ENCODE measurements around the gene APOH. TPM values are rescaled to one million over a fixed set of nuclear protein-coding genes. Genes with fewer than 3 reads are reported as not detected.

The APOH gene
- total RNA-seq, 6 donors from 2014 or later = 1.3 to 14.2 (median 8.4) TPM; not detected in 1

GRCh38 chr17:66272811-66273585 lies 43.8 kb upstream of the APOH start:
- no peak for DNase-seq
- H3K9me3 ChIP-seq = no peaks in the 10 kb centered on the region
- no peaks in the 10 kb centered on the region for H3K27me3 ChIP-seq
- no peak for TF ChIP-seq POLR2A (IDR thresholded peaks at IDR 0.05)
- TF ChIP-seq POLR2AphosphoS5 (IDR thresholded peaks at IDR 0.05) = no peak
- no peak for TF ChIP-seq CTCF (IDR thresholded peaks at IDR 0.05)
- TF ChIP-seq EP300 (IDR thresholded peaks at IDR 0.05) = no peak
- whole genome bisulfite sequencing, 2 donors = 60 to 64% methylated on average over 5 of the region's 5 CpGs
- H3K4me1 ChIP-seq = no peaks in the 10 kb centered on the region
- no peak overlapping the region for H3K27ac ChIP-seq
- no peak overlapping the region for H3K4me3 ChIP-seq
- ATAC-seq (ENCODE audit: low FRiP score in 2 of 2) = peak in 1 of 2 donors; percentile 67
- H3K36me3 ChIP-seq = no peaks in the 10 kb centered on the region

GRCh38 chr17:66271512-66271911 lies 42.3 kb upstream of the APOH start:
- H3K9me3 ChIP-seq = no peaks in the 10 kb centered on the region
- no peak for ATAC-seq (ENCODE audit: low FRiP score in 2 of 2)
- no peaks in the 10 kb centered on the region for H3K4me1 ChIP-seq
- no peak for TF ChIP-seq POLR2AphosphoS5 (IDR thresholded peaks at IDR 0.05)
- no peak for TF ChIP-seq EP300 (IDR thresholded peaks at IDR 0.05)
- no peak for TF ChIP-seq POLR2A (IDR thresholded peaks at IDR 0.05)
- TF ChIP-seq CTCF (IDR thresholded peaks at IDR 0.05) = no peak
- no peak for DNase-seq
- H3K27ac ChIP-seq = no peak overlapping the region
- no peak overlapping the region for H3K4me3 ChIP-seq
- 96 to 98% methylated on average over 3 of the region's 3 CpGs for WGBS, 2 donors
- no peaks in the 10 kb centered on the region for H3K27me3 ChIP-seq
- no peaks in the 10 kb centered on the region for H3K36me3 ChIP-seq

GRCh38 chr17:66270106-66270505 lies 40.9 kb upstream of the APOH start:
- Histone ChIP-seq H3K4me1 (no peaks in the 10 kb centered on the region), H3K36me3 (no peaks in the 10 kb centered on the region), H3K27ac (no peak overlapping the region), H3K4me3 (no peak overlapping the region), H3K27me3 (no peaks in the 10 kb centered on the region), H3K9me3 (no peaks in the 10 kb centered on the region)
- TF ChIP-seq POLR2AphosphoS5 (IDR thresholded peaks at IDR 0.05) = no peak
- TF ChIP-seq CTCF (IDR thresholded peaks at IDR 0.05) = no peak
- TF ChIP-seq POLR2A (IDR thresholded peaks at IDR 0.05) = no peak
- WGBS, 2 donors = 85 to 96% methylated on average over 2 of the region's 2 CpGs
- no peak for ATAC-seq (ENCODE audit: low FRiP score in 2 of 2)
- no peak for DNase-seq

GRCh38 chr17:66268247-66268927 lies 39.2 kb upstream of the APOH start:
- Histone ChIP-seq H3K4me3 (no peak overlapping the region), H3K27ac (no peak overlapping the region), H3K36me3 (no peaks in the 10 kb centered on the region), H3K4me1 (no peaks in the 10 kb centered on the region), H3K9me3 (no peaks in the 10 kb centered on the region), H3K27me3 (no peaks in the 10 kb centered on the region)
- 73 to 76% methylated on average over 8 of the region's 8 CpGs for WGBS, 2 donors
- DNase-seq (no peak), ATAC-seq (ENCODE audit: low FRiP score in 2 of 2) (peak in 1 of 2 donors; percentile 62)
- no peak for TF ChIP-seq CTCF (IDR thresholded peaks at IDR 0.05)
- no peak for TF ChIP-seq POLR2AphosphoS5 (IDR thresholded peaks at IDR 0.05)
- TF ChIP-seq POLR2A (IDR thresholded peaks at IDR 0.05) = no peak
- no peak for TF ChIP-seq EP300 (IDR thresholded peaks at IDR 0.05)

All from upper lobe of left lung (tissue), 6 donors.